Sciatic nerve (tissue), 2 donors: Measurements from ENCODE around the gene ZNF718. TPM values are rescaled to one million over a fixed set of nuclear protein-coding genes. Genes with fewer than 3 reads are reported as not detected.
"Not testable (repeated sequence)": the region's sequence is repeated elsewhere in the genome, so short reads cannot be mapped to it uniquely, and the experiment has no call there.

Experiments
- ATAC-seq: fragments of 200-7000 bp; cut with Tn5 transposase; one replicate; pipeline ENCODE4 v1.9.1; 2020; ENCODE audit warnings: mild to moderate bottlenecking, moderate library complexity
- DNase-seq: peaks from one replicate; pipeline ENCODE4 v3.0.0-alpha.2; 2020; ENCODE audit warnings: low spot score
- intact Hi-C: fragments of 100-400 bp; cut with DNase I; formaldehyde crosslinking; loops from one replicate; pipeline ENCODE4 v1.14.2; 2022
- total RNA-seq: library from RNA; stranded (reverse); fragmentation: NEBNext Ultra II Directional; extraction: Animal tissue kit (Norgen Biotek cat#: 25700); gene quantifications from one replicate; pipeline ENCODE4 v1.2.1, GENCODE V29; 2021
- donor health status: DM: no; HTN: no; CAD: no.
- donor health status: DM: no; HTN: no; CAD: no.

The ZNF718 gene
- total RNA-seq, 1 donor from 2014 or later: 11.7 TPM

DNA sequence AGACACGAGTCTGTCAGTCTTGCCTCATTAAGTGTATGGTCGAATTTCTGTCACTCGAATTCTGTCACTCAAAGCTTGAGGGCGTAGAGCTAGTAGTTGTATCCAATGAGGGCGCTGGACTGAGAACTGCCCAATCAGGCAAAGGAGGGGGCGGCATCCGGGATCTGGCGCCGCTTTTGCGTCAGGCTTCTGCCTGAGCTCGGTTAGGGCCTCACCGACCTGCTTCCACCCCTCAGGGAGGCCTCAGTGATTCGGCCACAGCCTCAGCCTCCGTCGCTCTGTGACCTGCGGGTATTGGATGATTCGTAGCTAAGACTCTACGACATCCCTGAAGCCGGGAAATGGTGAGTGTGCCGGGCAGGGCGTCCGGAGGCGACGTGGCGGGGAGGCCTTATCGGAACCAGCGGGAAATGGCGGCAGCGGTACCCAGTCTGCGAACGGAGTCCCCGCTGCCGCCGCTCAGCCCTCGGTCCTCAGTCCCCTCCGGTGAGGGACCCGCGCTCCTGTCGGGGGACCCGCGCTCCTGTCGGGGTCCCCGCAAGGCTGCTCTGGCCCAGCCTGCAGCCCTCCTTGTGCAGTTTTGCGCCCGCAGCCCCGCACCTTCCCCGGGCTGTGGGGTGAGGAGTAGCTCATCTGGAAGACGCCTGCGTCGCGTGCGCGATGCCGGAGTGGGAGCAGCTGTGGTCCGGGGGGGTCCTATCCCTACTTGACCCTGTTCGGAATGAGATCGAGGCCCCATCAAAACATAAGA lies 88.3 kb downstream of the ZNF718 start:
- peak; percentile 80 for DNase-seq
- peak; percentile 99 for ATAC-seq
- intact Hi-C loops: no loop called here

DNA sequence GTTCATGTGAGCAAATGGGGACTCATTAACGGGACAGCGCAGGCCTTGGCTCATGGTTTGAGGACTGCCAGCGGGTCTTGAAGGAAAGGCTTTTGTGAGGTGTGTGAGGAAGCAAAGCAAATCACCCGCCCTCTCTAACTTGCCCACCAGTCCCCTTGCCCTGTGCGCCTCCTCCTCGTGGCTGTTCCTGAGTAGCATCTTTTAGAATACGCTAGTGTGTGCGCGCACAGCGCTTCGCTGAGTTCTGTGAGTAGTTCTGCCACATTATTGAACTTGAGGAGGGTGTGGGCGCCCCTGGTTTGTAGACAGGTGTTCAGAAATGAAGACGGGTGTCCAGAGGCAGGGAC lies 88.9 kb downstream of the ZNF718 start:
- DNase-seq, ATAC-seq, intact Hi-C loops: not testable (repeated sequence)

Other genes starting within 250 kb of the ZNF718 start
- 28.1 TPM for gene ZNF595, start 71.2 kb upstream of the ZNF718 start, total RNA-seq
- gene ZNF732, start 181.0 kb downstream of the ZNF718 start, total RNA-seq: 0.53 TPM
- 34.5 TPM for gene ZNF141, start 213.3 kb downstream of the ZNF718 start, total RNA-seq